ENCODE measurements around the gene SEMA5B. TPM values are rescaled to one million over a fixed set of nuclear protein-coding genes. Genes with fewer than 3 reads are reported as not detected.

The SEMA5B gene
- total RNA-seq, 3 donors from 2014 or later (not counting 1 experiment from before 2014, with no cell fraction given), result 0.23 TPM; not detected in 2

GRCh38 chr3:122956693-122957455, 70.7 kb downstream of the SEMA5B start:
- Mint-ChIP-seq H3K4me1 (no peaks in the 10 kb centered on the region), H3K9me3 (no peaks in the 10 kb centered on the region), H3K27me3 (ENCODE audit: low read depth in 2 of 2) (peaks cover 15 to 17% of the 10 kb centered on the region in 2 donors), H3K4me3 (no peak overlapping the region), H3K27ac (no peak overlapping the region), H3K36me3 (no peaks in the 10 kb centered on the region)
- H3K36me3 ChIP-seq (ENCODE audit: control insufficient read depth, insufficient read depth, low read length), result no peaks in the 10 kb centered on the region
- no peak overlapping the region for H3K27ac ChIP-seq (ENCODE audit: low read length)
- intact Hi-C loops (cut with micrococcal nuclease), result no loop called here
- ATAC-seq, result no peak
- 91% methylated on average over 15 of the region's 15 CpGs for WGBS (ENCODE audit: insufficient coverage)
- no peaks in the 10 kb centered on the region for H3K27me3 ChIP-seq (ENCODE audit: control insufficient read depth, insufficient read depth, low read length)
- no peak overlapping the region for H3K4me3 ChIP-seq (ENCODE audit: low read length)
- H3K4me1 ChIP-seq (ENCODE audit: control insufficient read depth, insufficient read depth, low read length), result no peaks in the 10 kb centered on the region
- TF ChIP-seq CTCF (IDR thresholded peaks at IDR 0.05), result no peak
- no peak for DNase-seq
- no peaks in the 10 kb centered on the region for H3K9me3 ChIP-seq (ENCODE audit: control insufficient read depth, insufficient read depth, low read length)

GRCh38 chr3:122955916-122956692, 71.5 kb downstream of the SEMA5B start:
- Histone ChIP-seq H3K27me3 (ENCODE audit: control insufficient read depth, insufficient read depth, low read length) (no peaks in the 10 kb centered on the region), H3K4me3 (ENCODE audit: low read length) (no peak overlapping the region), H3K4me1 (ENCODE audit: control insufficient read depth, insufficient read depth, low read length) (no peaks in the 10 kb centered on the region), H3K9me3 (ENCODE audit: control insufficient read depth, insufficient read depth, low read length) (no peaks in the 10 kb centered on the region), H3K27ac (ENCODE audit: low read length) (no peak overlapping the region), H3K36me3 (ENCODE audit: control insufficient read depth, insufficient read depth, low read length) (no peaks in the 10 kb centered on the region)
- H3K9me3 Mint-ChIP-seq, result no peaks in the 10 kb centered on the region
- no peaks in the 10 kb centered on the region for H3K36me3 Mint-ChIP-seq
- intact Hi-C loops (cut with micrococcal nuclease), result no loop called here
- ATAC-seq, result no peak
- no peak for DNase-seq
- H3K4me3 Mint-ChIP-seq, result no peak overlapping the region
- no peak overlapping the region for H3K27ac Mint-ChIP-seq
- peaks cover 13 to 17% of the 10 kb centered on the region in 2 donors for H3K27me3 Mint-ChIP-seq (ENCODE audit: low read depth in 2 of 2)
- TF ChIP-seq CTCF (IDR thresholded peaks at IDR 0.05), result no peak
- 90% methylated on average over 20 of the region's 20 CpGs for WGBS (ENCODE audit: insufficient coverage)
- no peaks in the 10 kb centered on the region for H3K4me1 Mint-ChIP-seq

- H3K4me3 ChIP-seq (ENCODE audit: low read length), result no peak overlapping the region
- no peak for ATAC-seq
- intact Hi-C loops (cut with micrococcal nuclease), result no loop called here
- H3K27ac ChIP-seq (ENCODE audit: low read length), result no peak overlapping the region
- no peaks in the 10 kb centered on the region for H3K27me3 ChIP-seq (ENCODE audit: control insufficient read depth, insufficient read depth, low read length)
- no peaks in the 10 kb centered on the region for H3K36me3 ChIP-seq (ENCODE audit: control insufficient read depth, insufficient read depth, low read length)
- no peak overlapping the region for H3K4me3 Mint-ChIP-seq
- 51% methylated on average over 2 of the region's 3 CpGs for WGBS (ENCODE audit: insufficient coverage)
- H3K9me3 Mint-ChIP-seq, result no peaks in the 10 kb centered on the region
- H3K9me3 ChIP-seq (ENCODE audit: control insufficient read depth, insufficient read depth, low read length), result no peaks in the 10 kb centered on the region
- H3K27ac Mint-ChIP-seq, result no peak overlapping the region
- no peak for DNase-seq
- no peaks in the 10 kb centered on the region for H3K4me1 Mint-ChIP-seq
- H3K4me1 ChIP-seq (ENCODE audit: control insufficient read depth, insufficient read depth, low read length), result no peaks in the 10 kb centered on the region
- H3K27me3 Mint-ChIP-seq (ENCODE audit: low read depth in 2 of 2), result peaks cover 9 to 13% of the 10 kb centered on the region in 2 donors
- no peak for TF ChIP-seq CTCF (IDR thresholded peaks at IDR 0.05)
- no peaks in the 10 kb centered on the region for H3K36me3 Mint-ChIP-seq
Observed at GRCh38 chr3:122952520-122952919, 75.0 kb downstream of the SEMA5B start.

Data from natural killer cell (primary cell).